ENCODE results near the gene UBE3D.

DNA sequence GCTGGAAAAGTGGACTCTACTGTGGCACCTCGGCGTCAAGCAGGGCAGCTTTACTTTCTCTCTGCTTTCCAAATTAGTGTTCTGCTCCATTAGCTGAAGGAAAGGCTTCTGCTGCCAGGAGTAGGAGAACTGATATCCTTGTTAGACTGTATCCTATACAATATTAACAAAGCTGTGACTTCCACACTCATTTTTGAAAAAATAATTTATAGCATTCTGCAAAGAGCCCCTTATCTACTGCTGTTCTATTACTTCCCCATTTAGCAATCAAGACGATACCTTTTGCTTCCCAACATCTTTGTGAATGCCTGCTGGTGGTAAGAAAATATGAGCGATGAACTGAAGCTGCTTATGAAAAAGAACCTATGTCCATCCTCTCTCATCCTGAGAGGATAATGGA lies 151.1 kb downstream of the UBE3D start:
- TF ChIP-seq, protein P1, sequence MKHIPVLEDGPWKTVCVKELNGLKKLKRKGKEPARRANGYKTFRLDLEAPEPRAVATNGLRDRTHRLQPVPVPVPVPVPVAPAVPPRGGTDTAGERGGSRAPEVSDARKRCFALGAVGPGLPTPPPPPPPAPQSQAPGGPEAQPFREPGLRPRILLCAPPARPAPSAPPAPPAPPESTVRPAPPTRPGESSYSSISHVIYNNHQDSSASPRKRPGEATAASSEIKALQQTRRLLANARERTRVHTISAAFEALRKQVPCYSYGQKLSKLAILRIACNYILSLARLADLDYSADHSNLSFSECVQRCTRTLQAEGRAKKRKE (CRISPR knock-in tag; IDR thresholded peaks at IDR 0.05; ENCODE audit: low read depth) = no peak
- TF ChIP-seq CEBPB (IDR thresholded peaks at IDR 0.05) = no peak
- TF ChIP-seq JUN (IDR thresholded peaks at IDR 0.05) = no peak
- no peak for TF ChIP-seq ZC3H11A (IDR thresholded peaks at IDR 0.05)
- TF ChIP-seq CTCF (IDR thresholded peaks at IDR 0.05) = no peak
- no peak for TF ChIP-seq RFX5 (IDR thresholded peaks at IDR 0.05)
- TF ChIP-seq GATA3 (IDR thresholded peaks at IDR 0.05; ENCODE audit: borderline replicate concordance) = no peak
- no peak for TF ChIP-seq USF2 (IDR thresholded peaks at IDR 0.05)

Data from A549 (cell line).